ENCODE results near the gene CEP41.

CEP41 gene

GRCh38 chr7:130440527-130441365 lies at the start of gene CEP41:
Gene CEP41 (minus strand): TSS chr7:130441016. CDS start chr7:130440966, 50 bp downstream.
- DNase-seq, result peak; percentile 88 to 93

- DNase-seq, result no peak
Measured at GRCh38 chr7:130490311-130490791, 49.5 kb upstream of the CEP41 start.

- no peak for DNase-seq
Measured at GRCh38 chr7:130489140-130489983, 48.5 kb upstream of the CEP41 start.

- no peak for DNase-seq
Measured at GRCh38 chr7:130488392-130489139, 47.8 kb upstream of the CEP41 start.

GRCh38 chr7:130486954-130487436 lies 46.2 kb upstream of the CEP41 start:
- no peak for DNase-seq

- DNase-seq, result peak; percentile 43 to 60
Measured at GRCh38 chr7:130486114-130486953, 45.5 kb upstream of the CEP41 start.

- DNase-seq, result no peak
Measured at GRCh38 chr7:130485734-130486113, 44.9 kb upstream of the CEP41 start.

- DNase-seq, result no peak
Measured at GRCh38 chr7:130483031-130483430, 42.2 kb upstream of the CEP41 start.

- no peak for DNase-seq
Measured at GRCh38 chr7:130481898-130482297, 41.1 kb upstream of the CEP41 start.

GRCh38 chr7:130479716-130480400 lies 39.0 kb upstream of the CEP41 start:
- no peak for DNase-seq

GRCh38 chr7:130478991-130479390 lies 38.2 kb upstream of the CEP41 start:
- DNase-seq, result no peak

GRCh38 chr7:130476297-130477150 lies 35.7 kb upstream of the CEP41 start:
- no peak for DNase-seq

GRCh38 chr7:130475776-130476175 lies 35.0 kb upstream of the CEP41 start:
- no peak for DNase-seq

- DNase-seq, result no peak
Measured at GRCh38 chr7:130473876-130474275, 33.1 kb upstream of the CEP41 start.

- DNase-seq, result no peak
Measured at GRCh38 chr7:130473289-130473688, 32.5 kb upstream of the CEP41 start.

- DNase-seq, result no peak
Measured at GRCh38 chr7:130471974-130472373, 31.2 kb upstream of the CEP41 start.

- DNase-seq, result no peak
Measured at GRCh38 chr7:130468612-130469011, 27.8 kb upstream of the CEP41 start.

- no peak for DNase-seq
Measured at GRCh38 chr7:130463553-130464434, 23.0 kb upstream of the CEP41 start.

- DNase-seq, result no peak
Measured at GRCh38 chr7:130461272-130461671, 20.5 kb upstream of the CEP41 start.

Measured in stimulated activated CD4-positive, alpha-beta T cell treated with anti-CD3 and anti-CD28 coated beads, Interleukin-4, amount 100 ng/mL, for 4 hours (primary cell).